Upper lobe of left lung (tissue), 6 donors: ENCODE results near the gene VSTM2B. TPM values are rescaled to one million over a fixed set of nuclear protein-coding genes. Genes with fewer than 3 reads are reported as not detected.
"Not testable (repeated sequence)": the region's sequence is repeated elsewhere in the genome, so short reads cannot be mapped to it uniquely, and the experiment has no call there.

Experiments
- ATAC-seq, 2 donors: fragments of 200-7000 bp; cut with Tn5 transposase; one replicate each; pipeline ENCODE4 v1.9.1; 2022; ENCODE audit warnings: mild to moderate bottlenecking in 2 of 2, moderate library complexity in 2 of 2; ENCODE audit not compliant: low FRiP score in 2 of 2
- DNase-seq, 2 donors: peaks; one replicate each; pipeline ENCODE4 v3.0.0-alpha.2; 2019 to 2020
- H3K27ac ChIP-seq, 4 donors: fragments of 200-600 bp; sonication (generic); one replicate each; pipeline ENCODE4 v1.5.1; 2016 to 2019
- H3K27me3 ChIP-seq, 4 donors: fragments of 200-600 bp; sonication (generic); one replicate each; pipeline ENCODE4 v1.5.1; 2017 to 2019
- H3K36me3 ChIP-seq, 4 donors: fragments of 200-600 bp; sonication (generic); one replicate each; pipeline ENCODE4 v1.5.1; 2016 to 2019
- H3K4me1 ChIP-seq, 4 donors: fragments of 200-600 bp; sonication (generic); one replicate each; pipeline ENCODE4 v1.5.1; 2018 to 2019
- H3K4me3 ChIP-seq, 4 donors: fragments of 200-600 bp; sonication (generic); one replicate each; pipeline ENCODE4 v1.5.1; 2017 to 2019; ENCODE audit warnings: mild to moderate bottlenecking in 2 of 4, moderate library complexity in 1 of 4
- H3K9me3 ChIP-seq, 4 donors: fragments of 200-600 bp; sonication (generic); one replicate each; pipeline ENCODE4 v1.5.1; 2018 to 2019
- CTCF ChIP-seq, 6 experiments: fragments of 450-650 bp in 4 of 6; fragments of 200-600 bp in 2 of 6; sonication (generic) in 2 of 6; IDR thresholded peaks; one replicate each; pipeline ENCODE4 v1.5.1; 2016 to 2019; ENCODE audit warnings: antibody characterized with exemption in 6 of 6
- EP300 ChIP-seq, 4 donors: sonication (generic); formaldehyde crosslinking; IDR thresholded peaks; one replicate each; pipeline ENCODE4 v1.5.1; 2017; ENCODE audit warnings: antibody characterized with exemption in 4 of 4, control low read depth in 2 of 4
- POLR2A ChIP-seq, 4 donors: fragments of 450-650 bp; IDR thresholded peaks; one replicate each; pipeline ENCODE4 v1.5.1; 2016 to 2017; ENCODE audit warnings: antibody characterized with exemption in 4 of 4, mild to moderate bottlenecking in 2 of 4
- POLR2AphosphoS5 ChIP-seq, 2 donors: sonication (generic); formaldehyde crosslinking; IDR thresholded peaks; one replicate each; pipeline ENCODE4 v1.5.1; 2017; ENCODE audit warnings: antibody characterized with exemption in 2 of 2
- WGBS, 2 donors: methylation state at CpG; one replicate each; pipeline ENCODE4 v1.1.5; 2017 to 2018; 5-methylcytosine and 5-hydroxymethylcytosine counted together
- total RNA-seq, 6 donors: library from RNA; depleted of rRNA in 4 of 6; stranded (reverse); fragments of >200 nt in 4 of 6; gene quantifications; one replicate each; pipeline versions ENCODE4 v1.1.0 to v1.2.1, GENCODE V29; 2016 to 2021
- donor health status: DM: no; HTN: no; CAD: no; lungs with moderate emphysema.
- donor health status: DM: no; HTN: yes; CAD: no; lungs with severe emphysema.

Gene VSTM2B
- total RNA-seq, 6 donors from 2014 or later, result not detected

GRCh38 chr19:29551774-29552173 lies 26.0 kb downstream of the VSTM2B start:
- Histone ChIP-seq H3K27me3 (no peaks in the 10 kb centered on the region), H3K9me3 (peaks cover 0 to 9% (median 4%) of the 10 kb centered on the region in 4 donors), H3K4me1 (no peaks in the 10 kb centered on the region), H3K36me3 (no peaks in the 10 kb centered on the region), H3K4me3 (no peak overlapping the region), H3K27ac (no peak overlapping the region)
- DNase-seq (no peak), ATAC-seq (no peak)
- 64 to 90% methylated on average over 3 of the region's 3 CpGs for WGBS, 2 donors
- no peak for TF ChIP-seq POLR2AphosphoS5 (IDR thresholded peaks at IDR 0.05)
- TF ChIP-seq POLR2A (IDR thresholded peaks at IDR 0.05), result no peak
- no peak for TF ChIP-seq CTCF (IDR thresholded peaks at IDR 0.05)
- no peak for TF ChIP-seq EP300 (IDR thresholded peaks at IDR 0.05)

GRCh38 chr19:29552454-29553280 lies 26.9 kb downstream of the VSTM2B start:
- Histone ChIP-seq H3K27ac (no peak overlapping the region), H3K9me3 (peaks cover 0 to 9% (median 4%) of the 10 kb centered on the region in 4 donors), H3K36me3 (no peaks in the 10 kb centered on the region), H3K4me1 (no peaks in the 10 kb centered on the region), H3K27me3 (no peaks in the 10 kb centered on the region), H3K4me3 (no peak overlapping the region)
- TF ChIP-seq POLR2A (IDR thresholded peaks at IDR 0.05) (no peak), CTCF (IDR thresholded peaks at IDR 0.05) (no peak)
- ATAC-seq (no peak), DNase-seq (no peak)
- 84 to 100% methylated on average over 1 to 6 of the region's 6 CpGs for WGBS, 2 donors

- no peak overlapping the region for H3K27ac ChIP-seq
- no peak for DNase-seq
- H3K36me3 ChIP-seq, result no peaks in the 10 kb centered on the region
- TF ChIP-seq CTCF (IDR thresholded peaks at IDR 0.05), result no peak
- TF ChIP-seq POLR2A (IDR thresholded peaks at IDR 0.05), result no peak
- no peak for TF ChIP-seq POLR2AphosphoS5 (IDR thresholded peaks at IDR 0.05)
- TF ChIP-seq EP300 (IDR thresholded peaks at IDR 0.05), result no peak
- H3K9me3 ChIP-seq, result peaks cover 0 to 16% (median 5%) of the 10 kb centered on the region in 4 donors
- 97 to 100% methylated on average over 1 of the region's 1 CpG for WGBS, 2 donors
- H3K4me1 ChIP-seq, result no peaks in the 10 kb centered on the region
- H3K4me3 ChIP-seq, result no peak overlapping the region
- no peaks in the 10 kb centered on the region for H3K27me3 ChIP-seq
- ATAC-seq, result no peak
These were observed 28.4 kb downstream of the VSTM2B start for GRCh38 chr19:29554149-29554548.

- 85 to 88% methylated on average over 2 of the region's 2 CpGs for WGBS, 2 donors
- H3K4me3 ChIP-seq, result not testable (repeated sequence)
These were observed 33.3 kb downstream of the VSTM2B start for GRCh38 chr19:29559110-29559509.

GRCh38 chr19:29559743-29560142 lies 33.9 kb downstream of the VSTM2B start:
- Histone ChIP-seq H3K4me1 (no peaks in the 10 kb centered on the region), H3K9me3 (peaks cover 0 to 23% (median 14%) of the 10 kb centered on the region in 4 donors), H3K27me3 (no peaks in the 10 kb centered on the region), H3K27ac (no peak overlapping the region), H3K4me3 (no peak overlapping the region), H3K36me3 (no peaks in the 10 kb centered on the region)
- no peak for DNase-seq
- no peak for ATAC-seq
- WGBS, 2 donors, result 82 to 97% methylated on average over 3 to 4 of the region's 4 CpGs
- no peak for TF ChIP-seq POLR2A (IDR thresholded peaks at IDR 0.05)
- TF ChIP-seq EP300 (IDR thresholded peaks at IDR 0.05), result no peak
- TF ChIP-seq POLR2AphosphoS5 (IDR thresholded peaks at IDR 0.05), result no peak
- TF ChIP-seq CTCF (IDR thresholded peaks at IDR 0.05), result no peak

More at GRCh38 chr19:29559110-29559509, 33.3 kb downstream of the VSTM2B start:
- H3K27ac ChIP-seq, H3K36me3 ChIP-seq, DNase-seq, ATAC-seq, H3K4me1 ChIP-seq, H3K27me3 ChIP-seq: not testable (repeated sequence)
- peaks cover 0 to 29% (median 14%) of the 10 kb centered on the region in 4 donors for H3K9me3 ChIP-seq
